HG03045 (cell line): ENCODE measurements around the gene HIPK3.
"Not testable (repeated sequence)": the region's sequence is repeated elsewhere in the genome, so short reads cannot be mapped to it uniquely, and the experiment has no call there.

Source experiments
- ATAC-seq: cut with Tn5 transposase; IDR thresholded peaks from one replicate; pipeline ENCODE4 v1.9.1; 2021; ENCODE audit warnings: mild to moderate bottlenecking, moderate library complexity; ENCODE audit not compliant: unreplicated experiment

Gene HIPK3

GRCh38 chr11:33257160-33257896 lies at the start of gene HIPK3:
Gene HIPK3, plus strand, starts transcription at chr11:33257381.
- peak; percentile 87 for ATAC-seq

GRCh38 chr11:33207408-33207985 lies 49.7 kb upstream of the HIPK3 start:
- no peak for ATAC-seq

- no peak for ATAC-seq
These were observed 49.0 kb upstream of the HIPK3 start for GRCh38 chr11:33208150-33208549.

GRCh38 chr11:33211153-33211552 lies 46.0 kb upstream of the HIPK3 start:
- ATAC-seq, result no peak

- no peak for ATAC-seq
These were observed 45.6 kb upstream of the HIPK3 start for GRCh38 chr11:33211580-33211979.

GRCh38 chr11:33214187-33214586 lies 43.0 kb upstream of the HIPK3 start:
- no peak for ATAC-seq

GRCh38 chr11:33214767-33215166 lies 42.4 kb upstream of the HIPK3 start:
- no peak for ATAC-seq

- not testable (repeated sequence) for ATAC-seq
These were observed 40.5 kb upstream of the HIPK3 start for GRCh38 chr11:33216676-33217075.

- ATAC-seq, result no peak
These were observed 35.0 kb upstream of the HIPK3 start for GRCh38 chr11:33222052-33222750.

GRCh38 chr11:33225371-33225770 lies 31.8 kb upstream of the HIPK3 start:
- no peak for ATAC-seq

- no peak for ATAC-seq
These were observed 29.5 kb upstream of the HIPK3 start for GRCh38 chr11:33227578-33228261.

- no peak for ATAC-seq
These were observed 22.6 kb upstream of the HIPK3 start for GRCh38 chr11:33234397-33235190.

GRCh38 chr11:33237039-33237597 lies 20.1 kb upstream of the HIPK3 start:
- ATAC-seq, result no peak

- ATAC-seq, result no peak
These were observed 14.6 kb upstream of the HIPK3 start for GRCh38 chr11:33242575-33242974.

- ATAC-seq, result not testable (repeated sequence)
These were observed 13.5 kb upstream of the HIPK3 start for GRCh38 chr11:33243654-33244053.

GRCh38 chr11:33248416-33248971 lies 8.7 kb upstream of the HIPK3 start:
- no peak for ATAC-seq

- ATAC-seq, result no peak
These were observed 959 bp upstream of the HIPK3 start for GRCh38 chr11:33256031-33256812.

- no peak for ATAC-seq
These were observed 395 bp upstream of the HIPK3 start for GRCh38 chr11:33256813-33257159.

GRCh38 chr11:33257897-33258630 lies 883 bp downstream of the HIPK3 start:
- ATAC-seq, result peak; percentile 31
